BJ (cell line): ENCODE measurements around the gene KCTD13. TPM values are rescaled to one million over a fixed set of nuclear protein-coding genes. Genes with fewer than 3 reads are reported as not detected.
"Not testable (repeated sequence)": the region's sequence is repeated elsewhere in the genome, so short reads cannot be mapped to it uniquely, and the experiment has no call there.

Source experiments
- CTCF ChIA-PET: fragments of 350-600 bp; formaldehyde crosslinking; extraction: SDS; loops from one replicate; lab custom pipeline; 2021; ENCODE audit warnings: antibody characterized with exemption, inconsistent platforms; lab: Yijun Ruan, JAX
- POLR2A ChIA-PET: fragments of 300-600 bp; sonication (Branson Sonifier 250); formaldehyde crosslinking; extraction: SDS; loops from one replicate; lab custom pipeline; 2021; ENCODE audit warnings: antibody characterized with exemption; lab: Charles Lee
- DNase-seq: peaks from one replicate; pipeline ENCODE4 v3.0.0-alpha.2; 2011; ENCODE audit warnings: low read depth
- H3K27me3 ChIP-seq: 2 replicates; pipeline ENCODE4 v1.6.0; 2011; ENCODE audit warnings: low read length; ENCODE audit not compliant: control insufficient read depth, insufficient read depth
- H3K36me3 ChIP-seq: 2 replicates; pipeline ENCODE4 v1.5.1; 2011; ENCODE audit warnings: low read length; ENCODE audit not compliant: control insufficient read depth, insufficient read depth
- H3K4me3 ChIP-seq: 2 replicates; pipeline ENCODE4 v1.5.1; 2011; ENCODE audit warnings: low read depth, mild to moderate bottlenecking, control low read depth, low read length
- polyA plus RNA-seq: library from polyadenylated mRNA; depleted of rRNA; stranded (reverse); fragments of >200 nt; gene quantifications from 2 replicates; pipeline ENCODE4 v1.2.3, GENCODE V29; 2011
- TF ChIP-seq, protein P1 (sequence below): IDR thresholded peaks from 2 replicates; pipeline ENCODE4 v1.5.1; 2011; ENCODE audit warnings: low read depth, mild to moderate bottlenecking, control low read depth, inconsistent platforms, low read length, moderate library complexity; ENCODE audit not compliant: insufficient read depth

KCTD13 gene
- polyA plus RNA-seq, 1 experiment = 12.3 TPM

DNA sequence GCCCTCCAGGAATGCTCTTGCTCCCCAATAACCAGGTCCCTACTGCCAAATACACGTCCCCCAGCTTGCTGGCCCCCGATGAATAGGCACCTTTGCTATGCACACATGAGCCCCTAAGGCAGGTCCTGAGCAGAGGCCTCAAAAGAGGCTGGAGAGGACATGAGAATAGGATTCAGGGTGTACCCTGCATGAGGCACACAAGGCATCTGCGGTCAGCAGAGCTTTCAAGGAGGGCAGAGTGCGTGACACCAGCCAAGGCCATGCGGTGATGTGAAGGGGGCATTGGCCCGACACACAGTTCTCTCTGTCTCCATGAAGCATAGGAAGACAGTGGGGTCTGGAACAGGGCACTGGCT is 33.6 kb downstream of the KCTD13 start:
- Histone ChIP-seq H3K36me3 (no peaks in the 10 kb centered on the region), H3K27me3 (no peaks in the 10 kb centered on the region; the same call in 1 of the 2 replicates), H3K4me3 (no peak overlapping the region)
- TF ChIP-seq, protein P1, sequence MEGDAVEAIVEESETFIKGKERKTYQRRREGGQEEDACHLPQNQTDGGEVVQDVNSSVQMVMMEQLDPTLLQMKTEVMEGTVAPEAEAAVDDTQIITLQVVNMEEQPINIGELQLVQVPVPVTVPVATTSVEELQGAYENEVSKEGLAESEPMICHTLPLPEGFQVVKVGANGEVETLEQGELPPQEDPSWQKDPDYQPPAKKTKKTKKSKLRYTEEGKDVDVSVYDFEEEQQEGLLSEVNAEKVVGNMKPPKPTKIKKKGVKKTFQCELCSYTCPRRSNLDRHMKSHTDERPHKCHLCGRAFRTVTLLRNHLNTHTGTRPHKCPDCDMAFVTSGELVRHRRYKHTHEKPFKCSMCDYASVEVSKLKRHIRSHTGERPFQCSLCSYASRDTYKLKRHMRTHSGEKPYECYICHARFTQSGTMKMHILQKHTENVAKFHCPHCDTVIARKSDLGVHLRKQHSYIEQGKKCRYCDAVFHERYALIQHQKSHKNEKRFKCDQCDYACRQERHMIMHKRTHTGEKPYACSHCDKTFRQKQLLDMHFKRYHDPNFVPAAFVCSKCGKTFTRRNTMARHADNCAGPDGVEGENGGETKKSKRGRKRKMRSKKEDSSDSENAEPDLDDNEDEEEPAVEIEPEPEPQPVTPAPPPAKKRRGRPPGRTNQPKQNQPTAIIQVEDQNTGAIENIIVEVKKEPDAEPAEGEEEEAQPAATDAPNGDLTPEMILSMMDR = no peak
- ChIA-PET CTCF (no interaction called here), POLR2A (no interaction called here)
- DNase-seq = no peak

DNA sequence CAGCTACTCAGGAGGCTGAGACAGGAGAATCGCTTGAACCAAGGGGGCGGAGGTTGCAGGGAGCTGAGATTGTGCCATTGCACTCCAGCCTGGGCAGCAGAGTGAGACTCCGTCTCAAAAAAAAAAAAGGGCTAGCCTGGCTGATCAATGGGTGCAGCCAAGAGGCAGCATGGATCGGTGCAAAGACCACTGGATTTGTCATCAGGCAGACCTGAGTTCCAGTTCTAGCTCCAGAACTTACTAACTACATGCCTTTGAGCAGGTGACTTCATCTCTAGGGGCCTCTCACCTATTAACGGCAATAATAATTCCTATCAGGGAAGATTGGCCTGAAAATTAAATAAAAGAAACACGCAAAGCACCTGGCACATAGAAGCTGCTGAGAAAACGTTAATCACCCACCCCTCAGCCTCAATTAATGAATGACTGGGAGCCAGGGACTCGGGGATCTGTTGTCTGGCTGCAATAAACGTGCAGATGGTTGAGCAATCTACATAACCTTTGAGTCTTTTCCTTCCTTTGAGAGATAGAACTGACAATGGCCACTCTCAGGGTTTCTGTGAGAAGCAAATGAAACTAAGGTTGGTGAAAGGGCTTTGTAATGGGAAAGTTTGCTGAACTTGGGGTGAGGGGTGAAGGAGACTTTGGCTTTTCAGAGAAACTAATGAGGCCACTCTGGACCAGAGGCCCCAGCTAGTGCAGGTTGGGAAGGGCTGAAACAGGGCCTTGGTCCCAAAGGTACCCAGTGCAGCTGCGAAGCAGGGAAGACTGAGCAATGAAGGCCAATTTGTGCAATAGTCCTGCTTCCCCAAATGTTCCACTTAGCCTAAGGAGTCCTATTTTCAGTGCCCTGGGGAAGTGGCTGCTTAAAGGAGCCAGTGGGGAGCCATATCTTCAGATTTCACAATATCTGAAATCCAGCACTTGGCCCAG is 34.2 kb downstream of the KCTD13 start:
- POLR2A ChIA-PET = no interaction called here
- TF ChIP-seq, protein P1 = no peak
- DNase-seq = no peak
- CTCF ChIA-PET = no interaction called here
- no peaks in the 10 kb centered on the region for H3K27me3 ChIP-seq
- no peak overlapping the region for H3K4me3 ChIP-seq
- no peaks in the 10 kb centered on the region for H3K36me3 ChIP-seq

DNA sequence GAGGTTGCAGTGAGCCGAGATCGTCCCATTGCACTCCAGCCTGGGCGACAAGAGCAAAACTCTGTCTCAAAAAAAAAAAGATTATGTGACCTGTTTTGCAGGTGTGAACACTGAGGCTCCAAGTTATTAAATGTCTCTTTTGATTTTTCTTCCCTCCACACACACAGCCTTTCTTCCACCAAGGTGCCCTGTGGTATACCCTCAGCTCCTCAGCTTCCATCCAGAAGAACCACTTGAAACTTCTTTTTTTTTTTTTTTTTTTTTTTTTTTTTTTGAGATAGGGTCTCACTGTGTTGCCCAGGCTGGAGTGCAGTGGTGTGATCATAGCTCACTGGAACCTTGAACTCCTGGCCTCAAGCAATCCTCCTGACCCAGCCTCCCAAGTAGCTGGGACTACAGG is 36.7 kb downstream of the KCTD13 start:
- POLR2A ChIA-PET = interaction anchor here (0.6 kb wide), 1 partner anchor 21 kb away, joined by 6 read pairs; no protein-coding TSS in a partner anchor
- DNase-seq, H3K4me3 ChIP-seq, CTCF ChIA-PET, H3K27me3 ChIP-seq, H3K36me3 ChIP-seq: not testable (repeated sequence)

DNA sequence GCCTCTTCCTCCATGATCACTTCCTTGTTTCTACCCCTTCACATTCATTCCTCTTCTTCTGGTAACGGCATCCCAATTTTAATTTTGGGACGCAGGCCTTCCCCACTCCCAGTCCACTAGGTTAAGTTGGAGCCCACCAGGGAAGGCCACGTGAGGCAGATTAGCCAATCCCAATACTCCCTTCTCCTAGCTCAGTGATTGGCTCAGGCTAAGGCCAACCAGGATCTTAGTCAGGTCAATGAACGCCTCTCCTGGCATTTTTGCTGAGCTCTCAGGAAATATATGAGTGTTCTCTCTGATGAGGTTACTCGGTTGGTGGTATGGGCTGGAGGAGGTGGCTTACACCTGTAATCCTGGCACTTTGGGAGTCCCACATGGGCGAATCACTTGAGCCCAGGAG is 42.0 kb downstream of the KCTD13 start:
- CTCF ChIA-PET = interaction anchor here (1.4 kb wide), 1 partner anchor 35 kb away, joined by 5 read pairs; no protein-coding TSS in a partner anchor
- POLR2A ChIA-PET = no interaction called here
- TF ChIP-seq, protein P1 = no peak
- H3K4me3 ChIP-seq = no peak overlapping the region
- H3K36me3 ChIP-seq = no peaks in the 10 kb centered on the region
- H3K27me3 ChIP-seq = no peaks in the 10 kb centered on the region
- DNase-seq = no peak

DNA sequence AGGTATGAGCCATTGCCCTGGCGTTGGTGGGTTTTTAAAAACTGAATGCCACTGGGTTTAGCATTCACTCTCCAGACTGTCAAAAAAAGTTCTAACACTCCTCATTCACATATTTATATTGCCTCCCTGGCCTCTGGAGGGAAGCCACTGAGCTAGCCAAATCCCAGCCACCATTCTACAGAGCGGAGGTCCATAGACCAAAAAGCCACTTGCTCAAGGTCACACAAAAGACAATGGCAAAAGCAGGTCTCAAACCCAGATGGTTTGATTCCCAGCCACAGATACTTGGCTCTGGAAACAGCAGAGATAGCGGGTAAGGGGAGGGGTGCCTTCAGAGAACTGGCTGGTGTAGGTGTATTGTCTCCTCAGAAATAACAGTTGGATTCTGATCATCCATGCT is 45.0 kb downstream of the KCTD13 start:
- TF ChIP-seq, protein P1 = no peak
- no peak for DNase-seq
- ChIA-PET POLR2A (no interaction called here), CTCF (no interaction called here)
- H3K36me3 ChIP-seq = no peaks in the 10 kb centered on the region
- no peak overlapping the region for H3K4me3 ChIP-seq
- H3K27me3 ChIP-seq = peaks cover 3% of the 10 kb centered on the region; the same call in 1 of the 2 replicates

DNA sequence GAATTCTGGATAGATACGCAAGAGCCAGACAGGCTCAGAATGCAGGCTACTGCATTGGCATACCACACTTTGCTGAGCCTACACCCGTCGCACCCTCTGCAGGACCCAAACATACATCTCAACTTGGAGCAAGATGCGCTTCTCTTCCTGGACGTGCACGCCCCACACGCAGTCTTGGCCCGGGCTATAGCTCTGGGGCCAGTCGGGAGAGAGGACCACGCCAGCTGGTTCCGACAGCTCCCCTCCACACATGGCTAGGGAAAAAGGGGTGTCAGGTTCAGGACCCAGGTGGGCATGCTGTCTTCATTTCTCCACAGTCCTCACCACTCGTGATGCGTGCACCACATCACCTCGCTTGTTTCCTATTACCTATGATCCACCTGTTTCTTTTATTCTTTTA is 47.9 kb downstream of the KCTD13 start:
- H3K36me3 ChIP-seq = no peaks in the 10 kb centered on the region
- CTCF ChIA-PET = no interaction called here
- no peak for DNase-seq
- H3K27me3 ChIP-seq = peaks cover 4% of the 10 kb centered on the region; the same call in 1 of the 2 replicates
- no peak overlapping the region for H3K4me3 ChIP-seq
- TF ChIP-seq, protein P1 = no peak
- POLR2A ChIA-PET = no interaction called here
